ENCODE data around the gene PLXNA2.

The PLXNA2 gene

DNA sequence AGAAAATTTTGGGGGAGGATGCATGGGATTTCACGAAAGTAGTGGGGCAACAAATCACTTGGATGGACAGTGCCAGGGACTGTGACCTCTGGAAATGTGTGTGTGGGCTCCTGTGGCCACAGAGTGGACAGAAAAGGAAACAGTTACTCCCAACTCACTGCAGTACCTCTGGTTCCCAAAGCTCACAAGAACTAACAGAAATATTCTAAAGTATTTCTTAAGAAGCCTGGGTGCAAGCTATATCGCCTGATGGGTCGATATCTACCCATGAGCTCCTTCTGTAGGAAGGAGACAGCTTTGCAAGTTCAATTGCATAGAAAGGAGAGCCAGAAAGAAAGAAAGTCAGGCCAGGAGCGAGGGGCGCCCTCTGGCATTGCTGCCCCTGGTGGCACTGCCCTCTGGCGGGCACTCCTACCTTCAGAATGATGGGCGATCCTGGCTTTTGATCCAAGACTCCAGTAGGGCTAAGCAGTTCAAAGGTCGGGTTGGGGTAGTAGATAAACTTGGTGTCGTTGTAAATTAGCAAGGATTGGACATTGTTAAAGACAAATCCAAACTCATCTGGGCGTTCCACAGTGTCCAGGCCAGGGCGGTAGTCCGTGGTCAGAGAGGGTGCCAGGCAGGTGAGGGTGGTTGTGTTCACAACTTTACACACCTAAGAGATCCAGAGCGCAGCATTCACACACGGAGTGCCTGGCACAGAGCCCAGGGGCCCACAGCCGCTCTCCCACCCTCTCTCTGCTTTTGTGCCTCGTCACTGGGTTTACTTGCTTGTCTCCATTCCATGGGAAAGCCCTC, 198.5 kb downstream of the PLXNA2 start:
- TF ChIP-seq, protein P1, sequence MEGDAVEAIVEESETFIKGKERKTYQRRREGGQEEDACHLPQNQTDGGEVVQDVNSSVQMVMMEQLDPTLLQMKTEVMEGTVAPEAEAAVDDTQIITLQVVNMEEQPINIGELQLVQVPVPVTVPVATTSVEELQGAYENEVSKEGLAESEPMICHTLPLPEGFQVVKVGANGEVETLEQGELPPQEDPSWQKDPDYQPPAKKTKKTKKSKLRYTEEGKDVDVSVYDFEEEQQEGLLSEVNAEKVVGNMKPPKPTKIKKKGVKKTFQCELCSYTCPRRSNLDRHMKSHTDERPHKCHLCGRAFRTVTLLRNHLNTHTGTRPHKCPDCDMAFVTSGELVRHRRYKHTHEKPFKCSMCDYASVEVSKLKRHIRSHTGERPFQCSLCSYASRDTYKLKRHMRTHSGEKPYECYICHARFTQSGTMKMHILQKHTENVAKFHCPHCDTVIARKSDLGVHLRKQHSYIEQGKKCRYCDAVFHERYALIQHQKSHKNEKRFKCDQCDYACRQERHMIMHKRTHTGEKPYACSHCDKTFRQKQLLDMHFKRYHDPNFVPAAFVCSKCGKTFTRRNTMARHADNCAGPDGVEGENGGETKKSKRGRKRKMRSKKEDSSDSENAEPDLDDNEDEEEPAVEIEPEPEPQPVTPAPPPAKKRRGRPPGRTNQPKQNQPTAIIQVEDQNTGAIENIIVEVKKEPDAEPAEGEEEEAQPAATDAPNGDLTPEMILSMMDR (IDR thresholded peaks at IDR 0.05): peak; percentile 22; the same call in 1 of the 2 replicates

DNA sequence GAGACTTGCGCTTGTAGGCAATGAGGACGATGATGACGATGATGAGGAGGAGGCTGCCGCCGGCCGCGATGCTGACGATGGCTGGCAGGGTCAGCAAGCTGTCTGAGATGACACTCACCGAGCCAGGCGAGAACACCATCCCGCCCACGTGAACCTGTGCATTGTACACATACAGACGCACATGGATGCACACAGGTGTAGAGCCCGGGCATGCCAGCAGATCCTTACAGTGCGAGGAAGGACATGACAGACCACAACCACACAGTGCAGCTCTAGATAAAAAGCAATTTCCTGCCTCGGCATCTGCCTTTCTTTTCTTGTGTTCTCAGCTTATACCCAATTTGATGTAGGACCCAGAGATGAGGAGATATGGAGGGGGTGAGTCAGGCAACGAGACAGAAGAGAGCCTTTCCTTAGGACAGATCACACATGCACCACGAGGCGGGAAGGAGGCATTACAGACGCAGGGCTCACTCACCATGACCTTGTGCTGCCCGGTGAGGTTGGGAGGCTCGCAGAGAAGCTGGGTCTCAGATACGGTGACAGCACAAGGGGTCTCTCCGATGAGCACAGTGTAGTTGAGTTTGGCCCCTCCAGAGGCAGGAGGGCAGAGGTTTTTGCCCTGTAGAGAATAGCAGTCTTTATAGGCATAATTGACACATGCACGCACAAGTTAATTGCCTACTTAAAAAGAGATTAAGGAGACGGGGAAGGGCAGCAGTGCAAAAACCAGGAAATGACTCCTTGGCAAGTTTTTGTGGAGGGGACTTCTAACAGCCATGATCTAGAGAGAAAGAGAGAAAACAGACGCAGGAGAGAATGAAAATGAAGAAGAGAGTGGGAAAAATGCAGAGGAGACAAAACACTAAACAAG, 199.4 kb downstream of the PLXNA2 start:
- TF ChIP-seq, protein P1 (IDR thresholded peaks at IDR 0.05): no peak

DNA sequence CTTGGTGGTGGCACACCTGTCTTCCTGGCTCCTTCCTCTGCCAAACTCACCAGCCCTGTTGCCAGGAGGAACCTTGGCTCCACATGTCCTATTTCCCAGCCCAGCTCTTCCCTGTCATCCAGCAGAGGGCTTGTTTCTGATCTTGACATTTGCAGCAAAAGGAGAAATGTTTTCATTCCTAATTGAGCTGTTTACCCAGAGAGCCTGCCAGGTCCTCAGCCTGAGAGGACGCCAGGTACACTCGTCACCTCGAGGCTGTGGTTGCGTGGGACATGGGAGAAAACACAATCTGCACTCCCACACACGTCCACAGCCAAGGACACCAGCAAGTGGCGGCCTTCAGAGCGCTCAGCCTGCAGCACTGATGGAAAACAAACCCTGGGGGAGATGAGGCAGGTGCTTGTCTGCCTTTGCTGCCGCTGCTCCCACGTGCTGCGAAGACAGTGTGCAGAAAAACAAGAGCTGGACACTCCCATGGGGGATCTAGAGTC, 200.4 kb downstream of the PLXNA2 start:
- TF ChIP-seq, protein P1 (IDR thresholded peaks at IDR 0.05): peak; percentile 46; the same call in 1 of the 2 replicates

DNA sequence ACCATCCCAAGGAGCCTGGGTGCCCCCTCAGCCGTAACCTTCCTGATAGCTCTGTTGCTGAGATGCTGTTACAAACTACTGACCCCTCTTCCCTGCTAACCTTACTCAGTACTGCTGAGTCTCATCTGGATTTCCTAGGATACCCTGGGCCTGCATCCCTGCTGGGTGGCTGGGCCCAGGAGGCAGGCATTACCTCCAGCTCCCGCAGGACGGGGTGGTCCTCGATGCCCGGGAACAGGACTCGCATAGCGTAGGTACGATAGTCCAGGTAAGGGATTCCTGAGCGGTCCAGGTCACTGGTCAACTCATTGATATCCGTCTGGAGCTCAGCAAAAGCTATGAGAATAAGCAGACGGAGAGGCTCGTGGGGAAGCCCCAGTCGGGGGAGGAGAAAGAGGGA, 201.3 kb downstream of the PLXNA2 start:
- TF ChIP-seq, protein P1 (IDR thresholded peaks at IDR 0.05): no peak

DNA sequence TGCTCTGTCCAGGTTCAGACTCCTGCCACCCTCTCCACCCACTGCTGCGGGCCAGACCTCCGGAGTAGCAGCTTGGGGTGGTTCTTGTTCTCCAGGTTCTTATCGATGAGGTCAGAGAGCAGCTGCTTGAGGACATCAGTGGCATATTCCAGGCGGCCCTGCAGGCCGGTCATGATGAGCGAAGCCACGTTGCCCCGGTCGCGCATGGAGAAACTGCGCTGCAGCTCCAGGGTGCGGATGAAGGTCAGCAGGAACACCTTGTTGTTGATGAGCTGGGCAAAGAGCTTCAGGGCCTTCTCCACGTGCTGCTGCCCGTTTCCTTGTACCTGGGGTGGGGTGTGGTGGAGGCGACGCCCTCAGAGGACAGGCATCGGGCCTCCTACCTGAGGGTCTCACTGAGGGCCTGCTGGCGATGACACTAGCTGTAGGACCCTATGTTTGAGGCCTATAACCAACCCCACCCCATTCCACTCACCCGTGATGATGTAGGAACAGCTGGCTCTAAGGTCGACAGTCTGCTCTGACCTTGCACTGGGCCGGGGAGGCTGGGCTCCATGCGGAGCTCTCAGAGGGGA, 202.1 kb downstream of the PLXNA2 start:
- TF ChIP-seq, protein P1 (IDR thresholded peaks at IDR 0.05): no peak

DNA sequence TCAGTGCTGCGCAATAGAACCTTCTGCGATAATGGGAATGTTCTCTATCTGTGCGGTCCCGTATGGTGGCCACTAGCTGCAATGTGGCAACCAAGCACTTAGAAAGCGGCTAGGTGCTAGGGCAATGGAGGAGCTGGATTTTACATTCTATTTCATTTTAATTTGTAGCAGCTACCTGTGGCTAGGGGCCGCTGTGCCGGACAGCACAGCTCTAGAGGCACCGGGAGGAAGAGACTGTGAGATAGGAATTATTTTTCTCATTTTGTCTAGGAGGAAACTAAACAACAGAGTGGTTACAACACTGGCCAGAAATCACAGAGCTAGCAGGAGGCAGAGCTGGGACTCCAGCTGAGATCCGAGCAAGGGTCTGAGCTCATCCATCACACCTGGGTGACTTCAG, 202.7 kb downstream of the PLXNA2 start:
- TF ChIP-seq, protein P1 (IDR thresholded peaks at IDR 0.05): no peak

DNA sequence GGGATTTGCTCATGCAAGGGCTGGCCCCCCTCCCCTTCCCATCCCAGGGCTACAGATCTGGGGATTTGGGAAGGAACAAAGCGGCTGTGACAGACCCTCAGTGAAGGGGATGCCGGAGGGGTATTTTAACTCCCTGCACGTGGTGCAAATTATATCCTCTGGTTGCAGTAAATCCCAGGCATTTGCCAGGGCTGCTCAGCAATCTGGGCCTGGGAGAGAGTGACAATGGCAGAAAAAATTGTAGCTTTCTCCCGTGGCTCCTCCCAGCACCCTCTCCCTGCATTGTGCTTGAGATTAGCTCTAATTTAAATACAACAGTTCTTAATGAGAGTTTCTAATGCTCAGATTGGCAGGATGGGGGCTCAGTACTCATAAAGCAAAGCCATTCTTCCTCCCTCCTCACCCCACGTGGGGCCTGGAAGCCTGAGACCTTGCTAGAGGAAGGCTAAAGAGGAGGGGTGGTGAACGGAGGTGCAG, 203.3 kb downstream of the PLXNA2 start:
- TF ChIP-seq, protein P1 (IDR thresholded peaks at IDR 0.05): no peak

All from LNCAP (cell line).